ENCODE results near the gene PTTG2. TPM values are rescaled to one million over a fixed set of nuclear protein-coding genes. Genes with fewer than 3 reads are reported as not detected.

PTTG2 gene
- total RNA-seq, 2 donors from 2014 or later, result 2.6 TPM; not detected in 1

GRCh38 chr4:37982736-37983135 is 22.5 kb downstream of the PTTG2 start:
- TF ChIP-seq, protein P1, sequence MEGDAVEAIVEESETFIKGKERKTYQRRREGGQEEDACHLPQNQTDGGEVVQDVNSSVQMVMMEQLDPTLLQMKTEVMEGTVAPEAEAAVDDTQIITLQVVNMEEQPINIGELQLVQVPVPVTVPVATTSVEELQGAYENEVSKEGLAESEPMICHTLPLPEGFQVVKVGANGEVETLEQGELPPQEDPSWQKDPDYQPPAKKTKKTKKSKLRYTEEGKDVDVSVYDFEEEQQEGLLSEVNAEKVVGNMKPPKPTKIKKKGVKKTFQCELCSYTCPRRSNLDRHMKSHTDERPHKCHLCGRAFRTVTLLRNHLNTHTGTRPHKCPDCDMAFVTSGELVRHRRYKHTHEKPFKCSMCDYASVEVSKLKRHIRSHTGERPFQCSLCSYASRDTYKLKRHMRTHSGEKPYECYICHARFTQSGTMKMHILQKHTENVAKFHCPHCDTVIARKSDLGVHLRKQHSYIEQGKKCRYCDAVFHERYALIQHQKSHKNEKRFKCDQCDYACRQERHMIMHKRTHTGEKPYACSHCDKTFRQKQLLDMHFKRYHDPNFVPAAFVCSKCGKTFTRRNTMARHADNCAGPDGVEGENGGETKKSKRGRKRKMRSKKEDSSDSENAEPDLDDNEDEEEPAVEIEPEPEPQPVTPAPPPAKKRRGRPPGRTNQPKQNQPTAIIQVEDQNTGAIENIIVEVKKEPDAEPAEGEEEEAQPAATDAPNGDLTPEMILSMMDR (IDR thresholded peaks at IDR 0.05), result no peak
- TF ChIP-seq POLR2AphosphoS5 (IDR thresholded peaks at IDR 0.05) (no peak), POLR2A (IDR thresholded peaks at IDR 0.05) (no peak)
- Histone ChIP-seq H3K4me3 (no peak overlapping the region), H3K4me1 (replicated peaks) (no peaks in the 10 kb centered on the region), H3K9me3 (no peaks in the 10 kb centered on the region), H3K27me3 (replicated peaks; ENCODE audit: insufficient read depth) (no peaks in the 10 kb centered on the region), H3K36me3 (no peaks in the 10 kb centered on the region), H3K27ac (no peak overlapping the region)
- intact Hi-C loops (cut with DNase I), result no loop called here
- 68% methylated on average over 5 of the region's 5 CpGs for WGBS
- no peak for DNase-seq (ENCODE audit: low spot score)

GRCh38 chr4:37983951-37984350 is 23.8 kb downstream of the PTTG2 start:
- TF ChIP-seq POLR2AphosphoS5 (IDR thresholded peaks at IDR 0.05) (no peak), POLR2A (IDR thresholded peaks at IDR 0.05) (no peak)
- TF ChIP-seq, protein P1 (IDR thresholded peaks at IDR 0.05), result no peak
- Histone ChIP-seq H3K4me1 (replicated peaks) (no peaks in the 10 kb centered on the region), H3K27ac (no peak overlapping the region), H3K27me3 (replicated peaks; ENCODE audit: insufficient read depth) (no peaks in the 10 kb centered on the region), H3K4me3 (no peak overlapping the region), H3K36me3 (no peaks in the 10 kb centered on the region), H3K9me3 (no peaks in the 10 kb centered on the region)
- DNase-seq (ENCODE audit: low spot score), result no peak
- intact Hi-C loops (cut with DNase I), result no loop called here
- WGBS, result 100% methylated on average over 1 of the region's 1 CpG

DNA sequence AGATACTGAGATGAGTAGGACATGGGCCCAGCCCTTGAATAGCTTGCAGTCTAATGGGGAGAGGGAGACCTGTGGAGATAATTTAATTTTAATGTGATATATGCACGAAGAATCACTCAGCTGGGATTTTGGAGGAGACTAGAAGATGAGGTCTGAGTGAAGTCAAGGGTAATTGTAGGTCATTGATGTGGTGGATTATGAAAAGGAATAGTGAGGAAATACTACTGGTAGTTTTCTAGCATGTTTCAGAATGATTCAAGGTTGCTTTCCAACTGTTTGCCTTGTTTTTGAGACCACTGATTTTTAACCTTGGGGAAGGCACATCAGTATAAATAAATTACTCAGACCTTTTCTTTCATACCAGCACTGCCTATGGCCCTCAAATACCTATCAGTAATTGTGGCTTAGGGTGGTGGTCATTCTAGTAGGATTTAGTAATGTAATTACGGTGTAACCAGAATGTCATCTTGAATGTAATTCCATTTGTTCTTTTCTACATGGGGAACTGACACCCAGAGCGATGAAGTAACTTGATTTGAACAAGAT is 25.6 kb downstream of the PTTG2 start:
- TF ChIP-seq, protein P1 (IDR thresholded peaks at IDR 0.05), result no peak
- no peak for TF ChIP-seq POLR2AphosphoS5 (IDR thresholded peaks at IDR 0.05)
- TF ChIP-seq POLR2A (IDR thresholded peaks at IDR 0.05), result no peak
- no peak overlapping the region for H3K27ac ChIP-seq
- no peaks in the 10 kb centered on the region for H3K27me3 ChIP-seq (replicated peaks; ENCODE audit: insufficient read depth)
- WGBS, result 92% methylated on average over 3 of the region's 3 CpGs
- intact Hi-C loops (cut with DNase I), result no loop called here
- no peaks in the 10 kb centered on the region for H3K36me3 ChIP-seq
- H3K9me3 ChIP-seq, result no peaks in the 10 kb centered on the region
- no peaks in the 10 kb centered on the region for H3K4me1 ChIP-seq (replicated peaks)
- no peak for DNase-seq (ENCODE audit: low spot score)
- no peak overlapping the region for H3K4me3 ChIP-seq

GRCh38 chr4:37988670-37989069 is 28.5 kb downstream of the PTTG2 start:
- Histone ChIP-seq H3K27ac (no peak overlapping the region), H3K36me3 (no peaks in the 10 kb centered on the region), H3K4me3 (no peak overlapping the region), H3K27me3 (replicated peaks; ENCODE audit: insufficient read depth) (no peaks in the 10 kb centered on the region), H3K4me1 (replicated peaks) (no peaks in the 10 kb centered on the region), H3K9me3 (no peaks in the 10 kb centered on the region)
- intact Hi-C loops (cut with DNase I), result no loop called here
- WGBS, result 65% methylated on average over 5 of the region's 5 CpGs
- no peak for DNase-seq (ENCODE audit: low spot score)
- TF ChIP-seq POLR2AphosphoS5 (IDR thresholded peaks at IDR 0.05) (no peak), POLR2A (IDR thresholded peaks at IDR 0.05) (no peak)
- TF ChIP-seq, protein P1 (IDR thresholded peaks at IDR 0.05), result no peak
